ENCODE measurements around the gene OTUB1.

- TF ChIP-seq, protein P1, sequence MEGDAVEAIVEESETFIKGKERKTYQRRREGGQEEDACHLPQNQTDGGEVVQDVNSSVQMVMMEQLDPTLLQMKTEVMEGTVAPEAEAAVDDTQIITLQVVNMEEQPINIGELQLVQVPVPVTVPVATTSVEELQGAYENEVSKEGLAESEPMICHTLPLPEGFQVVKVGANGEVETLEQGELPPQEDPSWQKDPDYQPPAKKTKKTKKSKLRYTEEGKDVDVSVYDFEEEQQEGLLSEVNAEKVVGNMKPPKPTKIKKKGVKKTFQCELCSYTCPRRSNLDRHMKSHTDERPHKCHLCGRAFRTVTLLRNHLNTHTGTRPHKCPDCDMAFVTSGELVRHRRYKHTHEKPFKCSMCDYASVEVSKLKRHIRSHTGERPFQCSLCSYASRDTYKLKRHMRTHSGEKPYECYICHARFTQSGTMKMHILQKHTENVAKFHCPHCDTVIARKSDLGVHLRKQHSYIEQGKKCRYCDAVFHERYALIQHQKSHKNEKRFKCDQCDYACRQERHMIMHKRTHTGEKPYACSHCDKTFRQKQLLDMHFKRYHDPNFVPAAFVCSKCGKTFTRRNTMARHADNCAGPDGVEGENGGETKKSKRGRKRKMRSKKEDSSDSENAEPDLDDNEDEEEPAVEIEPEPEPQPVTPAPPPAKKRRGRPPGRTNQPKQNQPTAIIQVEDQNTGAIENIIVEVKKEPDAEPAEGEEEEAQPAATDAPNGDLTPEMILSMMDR (conservative IDR thresholded peaks at IDR 0.05), result no peak
- no peak for TF ChIP-seq EZH2 (IDR thresholded peaks at IDR 0.05; ENCODE audit: low read depth)
Measured at GRCh38 chr11:63942803-63943202, 43.4 kb upstream of the OTUB1 start.
